ENCODE measurements around the gene SPTSSB. TPM values are rescaled to one million over a fixed set of nuclear protein-coding genes. Genes with fewer than 3 reads are reported as not detected.

The SPTSSB gene
- total RNA-seq, 1 donor from 2014 or later, result 0.42 TPM

DNA sequence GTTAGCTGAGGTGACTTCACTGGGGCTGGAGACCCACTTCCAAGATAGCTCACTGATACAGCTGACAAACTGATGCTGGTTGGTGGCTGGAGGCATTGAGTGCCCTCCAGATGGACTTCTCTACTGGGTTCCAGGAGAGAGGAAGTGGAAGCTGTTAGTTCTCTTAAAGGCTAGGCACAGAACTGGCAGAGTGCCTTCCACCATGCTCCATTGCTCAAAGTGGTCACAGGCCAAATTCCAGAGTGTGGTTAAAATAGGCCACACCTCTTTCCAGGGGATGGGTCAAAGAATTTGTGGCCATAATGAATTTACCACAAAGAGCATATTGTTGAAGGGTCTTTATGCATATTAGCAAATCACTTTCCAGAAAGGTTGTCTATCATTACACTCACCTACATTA, 76.0 kb downstream of the SPTSSB start:
- peaks cover 20% of the 10 kb centered on the region for H3K9me3 Mint-ChIP-seq
- peaks cover 10% of the 10 kb centered on the region for H3K36me3 Mint-ChIP-seq (ENCODE audit: low read depth)
- no peaks in the 10 kb centered on the region for H3K4me1 Mint-ChIP-seq
- no peak for DNase-seq (ENCODE audit: low read depth, low spot score)
- no peaks in the 10 kb centered on the region for H3K27me3 Mint-ChIP-seq (ENCODE audit: low read depth)
- H3K27ac Mint-ChIP-seq (ENCODE audit: unreplicated experiment), result no peak overlapping the region
- H3K4me3 Mint-ChIP-seq, result no peak overlapping the region
- TF ChIP-seq, protein P1, sequence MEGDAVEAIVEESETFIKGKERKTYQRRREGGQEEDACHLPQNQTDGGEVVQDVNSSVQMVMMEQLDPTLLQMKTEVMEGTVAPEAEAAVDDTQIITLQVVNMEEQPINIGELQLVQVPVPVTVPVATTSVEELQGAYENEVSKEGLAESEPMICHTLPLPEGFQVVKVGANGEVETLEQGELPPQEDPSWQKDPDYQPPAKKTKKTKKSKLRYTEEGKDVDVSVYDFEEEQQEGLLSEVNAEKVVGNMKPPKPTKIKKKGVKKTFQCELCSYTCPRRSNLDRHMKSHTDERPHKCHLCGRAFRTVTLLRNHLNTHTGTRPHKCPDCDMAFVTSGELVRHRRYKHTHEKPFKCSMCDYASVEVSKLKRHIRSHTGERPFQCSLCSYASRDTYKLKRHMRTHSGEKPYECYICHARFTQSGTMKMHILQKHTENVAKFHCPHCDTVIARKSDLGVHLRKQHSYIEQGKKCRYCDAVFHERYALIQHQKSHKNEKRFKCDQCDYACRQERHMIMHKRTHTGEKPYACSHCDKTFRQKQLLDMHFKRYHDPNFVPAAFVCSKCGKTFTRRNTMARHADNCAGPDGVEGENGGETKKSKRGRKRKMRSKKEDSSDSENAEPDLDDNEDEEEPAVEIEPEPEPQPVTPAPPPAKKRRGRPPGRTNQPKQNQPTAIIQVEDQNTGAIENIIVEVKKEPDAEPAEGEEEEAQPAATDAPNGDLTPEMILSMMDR (conservative IDR thresholded peaks at IDR 0.05), result no peak

Other genes with a start within 250 kb of the SPTSSB start
- 40.7 and 42.0 TPM in 2 replicates for gene NMD3, start 150.2 kb downstream of the SPTSSB start, total RNA-seq
- 0.16 TPM in 1 of 2 replicates, not detected in the other for gene OTOL1, start 125.3 kb upstream of the SPTSSB start, total RNA-seq